Keratinocyte (primary cell): ENCODE data around the gene IPPK.

Experiments
- CTCF ChIP-seq, 3 experiments: IDR thresholded peaks in 1 of 3; conservative IDR thresholded peaks in 1 of 3; optimal IDR thresholded peaks in 1 of 3; 2 replicates in 2 of 3; 3 replicates in 1 of 3; pipeline versions ENCODE3 to v1.5.1; 2011; ENCODE audit warnings: low read length in 3 of 3, mild to moderate bottlenecking in 3 of 3, moderate library complexity in 2 of 3, control low read depth in 1 of 3, inconsistent platforms in 1 of 3; ENCODE audit not compliant: insufficient read depth in 2 of 3; ENCODE audit errors: extremely low read depth in 1 of 3
- EZH2 ChIP-seq: IDR thresholded peaks from one replicate; pipeline ENCODE4 v1.6.1; 2012; ENCODE audit warnings: inconsistent platforms, mild to moderate bottlenecking, low read length, moderate library complexity

DNA sequence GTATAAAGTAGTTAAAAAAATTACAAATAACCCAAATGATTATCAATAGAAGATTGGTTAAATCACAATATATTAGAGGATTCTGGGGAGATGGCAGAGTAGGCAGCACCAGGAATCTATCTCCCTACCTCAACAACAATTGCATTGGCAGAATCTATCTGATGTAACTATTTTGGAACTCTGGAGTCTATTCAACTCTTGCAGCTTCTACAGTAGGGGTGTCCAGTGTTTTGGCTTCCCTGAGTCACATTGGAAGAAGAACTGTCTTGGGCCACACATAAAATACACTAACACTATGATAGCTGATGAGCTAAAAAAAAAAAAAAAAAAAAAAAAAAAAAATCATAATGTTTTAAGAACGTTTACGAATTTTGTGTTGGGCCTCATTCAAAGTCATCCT, 104.9 kb downstream of the IPPK start:
- TF ChIP-seq CTCF (optimal IDR thresholded peaks at IDR 0.05 in 1 of 3, IDR thresholded peaks at IDR 0.05 in 1 of 3, conservative IDR thresholded peaks at IDR 0.05 in 1 of 3; ENCODE audit: extremely low read depth in 1 of 3, insufficient read depth in 2 of 3, low read length in 3 of 3) (no peak), EZH2 (no peak)
